Measurements from ENCODE around the gene CAPN15.

The CAPN15 gene

DNA sequence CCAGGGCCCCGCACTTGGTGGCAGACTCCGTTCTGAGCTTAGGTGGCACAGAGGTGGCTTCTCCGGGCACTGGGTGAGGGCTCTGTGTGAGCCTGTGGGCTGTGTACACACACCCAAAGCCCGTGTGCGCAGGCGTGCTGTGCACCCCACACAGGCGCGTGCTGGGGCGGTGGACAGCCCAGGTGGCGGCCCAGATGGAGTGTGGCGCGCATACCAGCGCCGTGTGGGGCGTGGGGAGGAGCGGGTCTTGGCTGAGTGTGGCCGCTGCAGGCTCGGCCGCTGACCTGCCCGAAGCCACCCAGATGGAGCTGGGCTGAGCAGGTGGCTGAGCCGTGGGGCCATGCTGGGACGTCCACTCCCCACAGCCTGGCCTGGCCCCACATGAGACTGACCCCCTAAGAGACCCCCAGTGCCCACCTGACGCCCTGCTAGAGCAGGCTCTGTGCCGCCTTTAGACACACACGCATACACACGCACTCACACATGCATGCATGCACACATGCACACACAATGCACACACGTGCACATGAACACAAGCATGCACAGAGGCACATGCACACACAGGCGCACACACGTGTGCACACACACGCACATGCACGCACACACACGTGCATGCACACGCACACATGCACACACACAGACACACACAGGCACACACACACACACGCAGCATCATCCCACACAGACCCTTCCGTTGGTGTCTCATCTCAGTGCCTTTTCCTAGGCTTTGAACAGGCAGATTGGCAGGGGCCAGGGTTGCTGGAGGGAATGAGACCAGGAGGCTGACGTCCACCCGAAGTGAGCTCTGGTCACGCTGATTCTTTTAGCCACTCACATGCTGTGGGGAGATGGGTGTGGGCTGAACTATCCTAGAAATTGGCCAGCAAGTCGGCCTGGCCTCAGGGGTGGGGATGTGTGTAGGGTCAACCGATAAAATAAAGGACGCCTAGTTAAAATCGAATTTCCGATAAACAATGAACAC is 34.7 kb downstream of the CAPN15 start:
- TF ChIP-seq CTCF (IDR thresholded peaks at IDR 0.05; ENCODE audit: low read depth, low read length, missing control alignments) = no peak
- no peak for DNase-seq (ENCODE audit: low read depth)
- in situ Hi-C loops (cut with HindIII; ENCODE audit: low sequenced_read_pairs) = no loop called here
- no peak overlapping the region for H3K4me3 ChIP-seq (ENCODE audit: low read depth, low read length)

DNA sequence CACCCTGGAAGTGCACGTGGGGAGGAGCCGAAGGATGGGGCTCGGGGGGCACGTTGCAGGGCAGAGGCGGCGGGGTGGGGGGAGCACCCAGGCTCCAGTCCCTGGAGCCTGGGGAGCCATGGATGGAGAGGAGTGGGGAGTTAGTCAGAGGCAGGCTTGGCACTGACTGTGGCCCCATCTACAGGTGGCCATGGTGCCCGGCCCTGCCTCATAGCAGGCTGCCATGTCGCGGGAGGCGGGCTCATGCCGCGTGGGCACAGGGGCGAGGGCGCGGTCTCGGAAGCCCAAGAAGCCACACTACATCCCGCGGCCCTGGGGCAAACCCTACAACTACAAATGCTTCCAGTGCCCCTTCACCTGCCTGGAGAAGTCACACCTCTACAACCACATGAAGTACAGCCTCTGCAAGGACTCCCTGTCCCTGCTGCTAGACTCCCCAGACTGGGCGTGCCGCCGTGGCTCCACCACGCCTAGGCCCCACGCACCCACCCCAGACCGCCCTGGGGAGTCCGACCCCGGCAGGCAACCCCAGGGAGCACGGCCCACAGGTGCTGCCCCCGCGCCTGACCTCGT is 35.6 kb downstream of the CAPN15 start:
- no peak for TF ChIP-seq CTCF (IDR thresholded peaks at IDR 0.05; ENCODE audit: low read depth, low read length, missing control alignments)
- H3K4me3 ChIP-seq (ENCODE audit: low read depth, low read length) = no peak overlapping the region
- no peak for DNase-seq (ENCODE audit: low read depth)
- in situ Hi-C loops (cut with HindIII; ENCODE audit: low sequenced_read_pairs) = no loop called here

- no peak for DNase-seq (ENCODE audit: low read depth)
- H3K4me3 ChIP-seq (ENCODE audit: low read depth, low read length) = no peak overlapping the region
- in situ Hi-C loops (cut with HindIII; ENCODE audit: low sequenced_read_pairs) = no loop called here
- no peak for TF ChIP-seq CTCF (IDR thresholded peaks at IDR 0.05; ENCODE audit: low read depth, low read length, missing control alignments)
Measured at GRCh38 chr16:564690-565418, 37.3 kb downstream of the CAPN15 start.

- in situ Hi-C loops (cut with HindIII; ENCODE audit: low sequenced_read_pairs) = no loop called here
- H3K4me3 ChIP-seq (ENCODE audit: low read depth, low read length) = no peak overlapping the region
- no peak for TF ChIP-seq CTCF (IDR thresholded peaks at IDR 0.05; ENCODE audit: low read depth, low read length, missing control alignments)
- no peak for DNase-seq (ENCODE audit: low read depth)
Measured at GRCh38 chr16:565419-566330, 38.2 kb downstream of the CAPN15 start.

GRCh38 chr16:566475-567372 is 39.2 kb downstream of the CAPN15 start, which contains the start of gene NHLRC4:
TSS of gene NHLRC4 (plus strand) at chr16:567005. CDS start at chr16:568048, 1,043 bp downstream.
- in situ Hi-C loops (cut with HindIII; ENCODE audit: low sequenced_read_pairs) = no loop called here
- no peak for DNase-seq (ENCODE audit: low read depth)
- TF ChIP-seq CTCF (IDR thresholded peaks at IDR 0.05; ENCODE audit: low read depth, low read length, missing control alignments) = no peak
- no peak within 1 kb of the TSS for H3K4me3 ChIP-seq (ENCODE audit: low read depth, low read length)
